ENCODE measurements around the gene AVPR2.

The AVPR2 gene

GRCh38 chrX:153954558-153955227, 50.2 kb downstream of the AVPR2 start:
- no peak for DNase-seq

GRCh38 chrX:153955228-153955732, 50.8 kb downstream of the AVPR2 start:
- DNase-seq = no peak

- DNase-seq = no peak
These were observed 51.8 kb downstream of the AVPR2 start for GRCh38 chrX:153956044-153956907.
